HFFc6 (cell line): ENCODE data around the gene NFATC3. TPM values are rescaled to one million over a fixed set of nuclear protein-coding genes. Genes with fewer than 3 reads are reported as not detected.

Experiments used
- DNase-seq: peaks from one replicate; pipeline ENCODE4 v3.0.0-alpha.2; 2018
- H3K27ac Mint-ChIP-seq: 2 replicates; pipeline ENCODE4 v1.8.0; 2020; ENCODE audit warnings: mild to moderate bottlenecking, mixed read lengths
- H3K27me3 Mint-ChIP-seq: 2 replicates; pipeline ENCODE4 v1.8.0; 2021; ENCODE audit warnings: mild to moderate bottlenecking, moderate library complexity, mixed read lengths; ENCODE audit not compliant: insufficient read depth
- H3K36me3 Mint-ChIP-seq: 2 replicates; pipeline ENCODE4 v1.8.0; 2021; ENCODE audit warnings: low read depth, mixed read lengths
- H3K4me1 Mint-ChIP-seq: 2 replicates; pipeline ENCODE4 v1.8.0; 2020; ENCODE audit warnings: low read depth, mixed read lengths
- H3K4me3 Mint-ChIP-seq: 2 replicates; pipeline ENCODE4 v1.8.0; 2020; ENCODE audit warnings: mild to moderate bottlenecking, moderate library complexity, mixed read lengths
- H3K9me3 Mint-ChIP-seq: 2 replicates; pipeline ENCODE4 v1.8.0; 2020; ENCODE audit warnings: mild to moderate bottlenecking, mixed read lengths
- CTCF ChIP-seq: fragments of 200-600 bp; sonication (generic); IDR thresholded peaks from 2 replicates; pipeline ENCODE4 v1.5.0; 2021; ENCODE audit warnings: antibody characterized with exemption, mild to moderate bottlenecking
- total RNA-seq, 6 experiments: library from RNA; stranded (reverse); fragmentation: NEBNext Ultra II Directional; extraction: Animal tissue kit (Norgen Biotek cat#: 25700); gene quantifications; 2 replicates in 1 of 6; 3 replicates in 5 of 6; pipeline ENCODE4 v1.2.3, GENCODE V29; 2021

The NFATC3 gene
- total RNA-seq, 6 experiments from 2014 or later: 17.2 to 20.7 (median 19.9) TPM

GRCh38 chr16:68267612-68268405 lies 182.6 kb downstream of the NFATC3 start:
- no peaks in the 10 kb centered on the region for H3K9me3 Mint-ChIP-seq
- peaks cover 2% of the 10 kb centered on the region; the same call in 1 of the 2 replicates for H3K27me3 Mint-ChIP-seq
- peaks cover 16% of the 10 kb centered on the region; the same call in 1 of the 2 replicates for H3K36me3 Mint-ChIP-seq
- peaks cover 56% of the 10 kb centered on the region for H3K4me1 Mint-ChIP-seq
- peak overlapping the region; percentile 56 for H3K27ac Mint-ChIP-seq
- DNase-seq: no peak
- peak overlapping the region; percentile 60 for H3K4me3 Mint-ChIP-seq
- TF ChIP-seq CTCF: no peak

- Mint-ChIP-seq H3K27ac (peak overlapping the region; percentile 18; the same call in 1 of the 2 replicates), H3K36me3 (peaks cover 28% of the 10 kb centered on the region; the same call in 1 of the 2 replicates)
Observed at GRCh38 chr16:68269793-68270192, 184.6 kb downstream of the NFATC3 start.

GRCh38 chr16:68270353-68270752 lies 185.2 kb downstream of the NFATC3 start:
- H3K4me3 Mint-ChIP-seq: no peak overlapping the region
- H3K27me3 Mint-ChIP-seq: 0 out of 2 replicates have a peak, but pooled peaks cover 2% of the 10 kb centered on the region
- TF ChIP-seq CTCF: no peak
- H3K9me3 Mint-ChIP-seq: no peaks in the 10 kb centered on the region
- H3K36me3 Mint-ChIP-seq: peaks cover 23% of the 10 kb centered on the region; the same call in 1 of the 2 replicates
- H3K4me1 Mint-ChIP-seq: peaks cover 45% of the 10 kb centered on the region
- peak overlapping the region; percentile 37; the same call in 1 of the 2 replicates for H3K27ac Mint-ChIP-seq
- DNase-seq: no peak

More at GRCh38 chr16:68269793-68270192, 184.6 kb downstream of the NFATC3 start:
- DNase-seq: no peak
- Mint-ChIP-seq H3K4me3 (no peak overlapping the region), H3K27me3 (peaks cover 2% of the 10 kb centered on the region; the same call in 1 of the 2 replicates), H3K9me3 (no peaks in the 10 kb centered on the region), H3K4me1 (peaks cover 47% of the 10 kb centered on the region)
- no peak for TF ChIP-seq CTCF

- 0 out of 2 replicates have a peak, but pooled peaks cover 2% of the 10 kb centered on the region for H3K27me3 Mint-ChIP-seq
- DNase-seq: no peak
- H3K9me3 Mint-ChIP-seq: no peaks in the 10 kb centered on the region
- peaks cover 29% of the 10 kb centered on the region for H3K4me1 Mint-ChIP-seq
- H3K4me3 Mint-ChIP-seq: no peak overlapping the region
- H3K36me3 Mint-ChIP-seq: peaks cover 21% of the 10 kb centered on the region; the same call in 1 of the 2 replicates
- no peak overlapping the region for H3K27ac Mint-ChIP-seq
- no peak for TF ChIP-seq CTCF
Observed at GRCh38 chr16:68272507-68273209, 187.5 kb downstream of the NFATC3 start.

GRCh38 chr16:68273459-68273858 lies 188.3 kb downstream of the NFATC3 start:
- DNase-seq: no peak
- H3K4me1 Mint-ChIP-seq: peaks cover 22% of the 10 kb centered on the region
- no peak for TF ChIP-seq CTCF
- H3K4me3 Mint-ChIP-seq: no peak overlapping the region
- no peaks in the 10 kb centered on the region for H3K9me3 Mint-ChIP-seq
- H3K27me3 Mint-ChIP-seq: no peaks in the 10 kb centered on the region
- peaks cover 21% of the 10 kb centered on the region; the same call in 1 of the 2 replicates for H3K36me3 Mint-ChIP-seq
- no peak overlapping the region for H3K27ac Mint-ChIP-seq
